ENCODE measurements around the gene WDR37.

The WDR37 gene

DNA sequence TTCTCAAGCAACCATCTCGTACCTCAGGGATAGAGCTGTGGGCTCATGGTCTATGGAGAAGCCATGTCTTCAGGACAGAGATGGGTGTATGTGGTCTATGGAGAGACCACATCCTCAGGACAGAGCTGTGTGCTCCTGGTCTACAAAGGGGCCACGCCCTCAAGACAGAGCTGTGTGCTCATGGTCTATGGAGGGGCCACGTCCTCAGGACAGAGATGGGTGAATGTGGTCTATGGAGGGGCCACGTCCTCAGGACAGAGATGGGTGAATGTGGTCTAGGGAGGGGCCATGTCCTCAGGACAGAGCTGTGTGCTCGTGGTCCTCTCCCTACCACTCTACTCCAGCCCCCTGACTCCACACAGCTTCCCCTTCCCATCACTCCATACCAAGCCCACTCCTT lies 117.8 kb downstream of the WDR37 start:
- no peak for DNase-seq (ENCODE audit: low read depth)
- TF ChIP-seq, protein P1, sequence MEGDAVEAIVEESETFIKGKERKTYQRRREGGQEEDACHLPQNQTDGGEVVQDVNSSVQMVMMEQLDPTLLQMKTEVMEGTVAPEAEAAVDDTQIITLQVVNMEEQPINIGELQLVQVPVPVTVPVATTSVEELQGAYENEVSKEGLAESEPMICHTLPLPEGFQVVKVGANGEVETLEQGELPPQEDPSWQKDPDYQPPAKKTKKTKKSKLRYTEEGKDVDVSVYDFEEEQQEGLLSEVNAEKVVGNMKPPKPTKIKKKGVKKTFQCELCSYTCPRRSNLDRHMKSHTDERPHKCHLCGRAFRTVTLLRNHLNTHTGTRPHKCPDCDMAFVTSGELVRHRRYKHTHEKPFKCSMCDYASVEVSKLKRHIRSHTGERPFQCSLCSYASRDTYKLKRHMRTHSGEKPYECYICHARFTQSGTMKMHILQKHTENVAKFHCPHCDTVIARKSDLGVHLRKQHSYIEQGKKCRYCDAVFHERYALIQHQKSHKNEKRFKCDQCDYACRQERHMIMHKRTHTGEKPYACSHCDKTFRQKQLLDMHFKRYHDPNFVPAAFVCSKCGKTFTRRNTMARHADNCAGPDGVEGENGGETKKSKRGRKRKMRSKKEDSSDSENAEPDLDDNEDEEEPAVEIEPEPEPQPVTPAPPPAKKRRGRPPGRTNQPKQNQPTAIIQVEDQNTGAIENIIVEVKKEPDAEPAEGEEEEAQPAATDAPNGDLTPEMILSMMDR (IDR thresholded peaks at IDR 0.05; ENCODE audit: insufficient read depth, low read depth, low read length, missing control alignments), result no peak
- H3K4me3 ChIP-seq (ENCODE audit: low read length), result no peak overlapping the region

- TF ChIP-seq, protein P1 (IDR thresholded peaks at IDR 0.05; ENCODE audit: insufficient read depth, low read depth, low read length, missing control alignments), result no peak
- H3K4me3 ChIP-seq (ENCODE audit: low read length), result no peak overlapping the region
- DNase-seq (ENCODE audit: low read depth), result no peak
Measured at GRCh38 chr10:1175956-1176565, 119.9 kb downstream of the WDR37 start.

DNA sequence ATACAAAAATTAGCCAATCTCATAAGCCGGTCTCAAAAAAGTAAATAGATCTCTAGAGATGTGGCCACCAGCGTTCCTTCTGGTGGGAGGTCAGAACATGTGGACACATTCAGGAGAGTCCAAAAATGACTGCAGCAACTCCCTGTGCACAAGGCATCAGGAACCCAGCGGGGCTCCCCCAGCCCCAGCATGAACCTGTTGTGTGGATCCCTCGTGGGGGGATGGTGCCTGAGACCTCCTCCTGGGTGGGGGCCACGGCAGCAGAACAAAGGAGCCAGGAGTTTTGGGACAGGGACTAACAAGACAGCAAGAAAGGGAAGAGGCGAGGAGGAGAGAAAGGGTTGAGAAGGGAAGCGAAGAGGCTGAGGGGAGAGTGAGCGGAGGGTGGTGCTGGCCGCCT lies 121.8 kb downstream of the WDR37 start:
- TF ChIP-seq, protein P1 (IDR thresholded peaks at IDR 0.05; ENCODE audit: insufficient read depth, low read depth, low read length, missing control alignments), result no peak
- H3K4me3 ChIP-seq (ENCODE audit: low read length), result no peak overlapping the region
- no peak for DNase-seq (ENCODE audit: low read depth)

- no peak for DNase-seq (ENCODE audit: low read depth)
- TF ChIP-seq, protein P1 (IDR thresholded peaks at IDR 0.05; ENCODE audit: insufficient read depth, low read depth, low read length, missing control alignments), result no peak
- no peak overlapping the region for H3K4me3 ChIP-seq (ENCODE audit: low read length)
Measured at GRCh38 chr10:1178506-1178905, 122.3 kb downstream of the WDR37 start.

DNA sequence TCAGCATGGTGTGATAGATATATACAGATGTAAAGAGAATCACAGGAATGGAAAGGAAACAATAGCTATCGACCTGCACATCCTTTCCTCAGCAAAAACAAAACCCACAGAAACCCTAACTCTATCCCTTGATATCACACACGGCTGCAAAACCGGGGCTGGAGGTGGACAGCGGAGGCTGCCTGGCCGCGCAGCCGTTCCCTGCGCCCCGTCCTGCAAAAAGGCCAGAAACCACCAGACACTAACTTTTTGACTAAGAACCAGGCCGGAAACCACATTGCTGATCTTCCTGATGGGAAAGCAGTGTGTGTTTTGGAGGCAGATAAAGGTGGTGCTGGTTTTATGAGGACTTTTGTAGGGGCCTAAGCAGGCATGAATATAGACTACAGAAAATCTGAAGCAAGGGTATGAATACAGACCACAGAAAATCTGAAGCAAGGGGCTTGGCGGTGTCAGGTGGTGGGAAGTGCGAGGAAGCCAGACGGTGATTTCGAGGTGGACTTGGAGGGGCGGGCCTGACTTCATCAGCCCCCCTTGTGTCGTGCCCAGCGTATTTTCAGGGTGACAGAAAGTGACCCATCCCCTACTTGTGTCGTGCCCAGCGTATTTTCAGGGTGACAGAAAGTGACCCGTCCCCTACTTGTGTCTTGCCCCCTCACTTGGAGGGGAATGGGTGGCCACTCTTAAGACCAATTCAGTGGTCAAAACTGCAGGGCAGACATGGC lies 123.3 kb downstream of the WDR37 start:
- H3K4me3 ChIP-seq (ENCODE audit: low read length), result no peak overlapping the region
- no peak for DNase-seq (ENCODE audit: low read depth)
- TF ChIP-seq, protein P1 (IDR thresholded peaks at IDR 0.05; ENCODE audit: insufficient read depth, low read depth, low read length, missing control alignments), result no peak

DNA sequence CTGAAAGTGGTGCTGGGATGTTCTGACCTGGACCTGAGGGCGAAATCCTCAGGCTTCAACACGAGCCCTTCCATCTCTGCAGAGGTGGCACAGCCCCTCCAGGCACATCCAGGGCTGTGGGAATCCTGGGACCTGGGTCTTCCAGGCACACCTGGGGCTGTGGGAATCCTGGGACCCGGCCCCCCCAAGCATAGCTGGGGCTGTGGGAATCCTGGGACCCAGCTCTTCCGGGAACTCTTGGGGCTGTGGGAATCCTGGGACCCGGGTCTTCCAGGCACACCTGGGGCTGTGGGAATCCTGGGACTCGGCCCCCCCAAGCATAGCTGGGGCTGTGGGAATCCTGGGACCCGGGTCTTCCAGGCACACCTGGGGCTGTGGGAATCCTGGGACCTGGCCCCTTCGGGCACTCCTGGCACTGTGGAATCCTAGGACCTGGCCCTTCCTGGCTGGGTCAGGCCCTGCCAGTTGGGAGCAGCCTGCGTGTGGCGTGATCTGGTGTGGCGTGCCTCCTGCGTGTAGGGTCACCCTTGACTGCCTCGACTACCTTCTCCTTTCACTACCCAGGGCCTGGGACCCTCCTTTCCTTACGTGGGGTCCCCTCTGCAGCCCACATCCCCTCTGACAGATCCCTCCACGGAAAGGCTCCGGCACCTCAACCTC lies 124.0 kb downstream of the WDR37 start:
- H3K4me3 ChIP-seq (ENCODE audit: low read length), result no peak overlapping the region
- TF ChIP-seq, protein P1 (IDR thresholded peaks at IDR 0.05; ENCODE audit: insufficient read depth, low read depth, low read length, missing control alignments), result no peak
- no peak for DNase-seq (ENCODE audit: low read depth)
